NT2/D1 (cell line): ENCODE data around the gene CTNNA3.

Source experiments
- DNase-seq: peaks from one replicate; pipeline ENCODE4 v3.0.0-alpha.2; 2011; ENCODE audit warnings: low read depth, low spot score
- H3K27me3 ChIP-seq: 2 replicates; pipeline ENCODE4 v1.6.0; 2011; ENCODE audit warnings: mild to moderate bottlenecking; ENCODE audit not compliant: insufficient read length, insufficient read depth
- H3K36me3 ChIP-seq: 2 replicates; pipeline ENCODE4 v1.6.1; 2011; ENCODE audit warnings: mild to moderate bottlenecking, low read length, mixed read lengths; ENCODE audit not compliant: insufficient read depth, insufficient read length
- H3K4me1 ChIP-seq: 2 replicates; pipeline ENCODE4 v1.5.1; 2011; ENCODE audit not compliant: insufficient read depth, insufficient read length
- H3K4me3 ChIP-seq: 2 replicates; pipeline ENCODE4 v1.5.1; 2011; ENCODE audit warnings: low read depth; ENCODE audit not compliant: insufficient read length
- H3K9ac ChIP-seq: 2 replicates; pipeline ENCODE4 v1.6.0; 2011; ENCODE audit warnings: low read depth; ENCODE audit not compliant: insufficient read length
- H3K9me3 ChIP-seq: 2 replicates; pipeline ENCODE4 v1.5.1; 2011; ENCODE audit warnings: mild to moderate bottlenecking, low read length; ENCODE audit not compliant: insufficient read depth
- SUZ12 ChIP-seq: IDR thresholded peaks from 2 replicates; pipeline ENCODE4 v1.6.1; 2011; ENCODE audit not compliant: insufficient read length, insufficient read depth; ENCODE audit errors: extremely low read depth
- YY1 ChIP-seq: IDR thresholded peaks from 2 replicates; pipeline ENCODE4 v1.6.1; 2011; ENCODE audit not compliant: insufficient read length, insufficient read depth
- ZNF274 ChIP-seq: IDR thresholded peaks from 2 replicates; pipeline ENCODE4 v1.6.1; 2011; ENCODE audit warnings: mild to moderate bottlenecking, low read depth, low read length

CTNNA3 gene

GRCh38 chr10:67676208-67676825, 19.7 kb downstream of the CTNNA3 start:
- Histone ChIP-seq H3K4me3 (no peak overlapping the region), H3K36me3 (no peaks in the 10 kb centered on the region), H3K27me3 (no peaks in the 10 kb centered on the region), H3K9ac (no peak overlapping the region), H3K4me1 (no peaks in the 10 kb centered on the region), H3K9me3 (no peaks in the 10 kb centered on the region)
- TF ChIP-seq YY1: no peak
- no peak for TF ChIP-seq SUZ12
- no peak for TF ChIP-seq ZNF274
- no peak for DNase-seq

DNA sequence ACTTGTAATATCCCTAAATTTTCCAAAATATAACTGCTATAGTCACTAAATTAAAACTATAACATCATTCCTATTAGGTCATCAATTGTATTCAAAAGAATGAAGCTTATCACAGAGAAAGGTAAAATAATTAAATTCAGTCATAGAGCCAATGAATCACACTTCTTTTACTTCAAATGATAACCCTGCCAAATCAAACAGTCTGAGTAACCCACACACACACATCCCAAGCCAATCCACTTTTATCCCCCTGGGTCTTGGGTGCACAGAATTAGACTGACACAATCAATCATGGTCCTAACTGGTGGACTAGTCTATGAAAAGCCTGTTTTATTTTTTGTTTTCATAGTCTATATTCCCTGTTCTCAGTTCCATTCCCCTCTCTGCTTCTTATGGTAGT, 25.6 kb downstream of the CTNNA3 start:
- Histone ChIP-seq H3K4me1 (no peaks in the 10 kb centered on the region), H3K4me3 (no peak overlapping the region), H3K27me3 (no peaks in the 10 kb centered on the region), H3K9me3 (no peaks in the 10 kb centered on the region), H3K9ac (no peak overlapping the region), H3K36me3 (no peaks in the 10 kb centered on the region)
- no peak for DNase-seq
- TF ChIP-seq YY1 (no peak), SUZ12 (no peak), ZNF274 (no peak)

DNA sequence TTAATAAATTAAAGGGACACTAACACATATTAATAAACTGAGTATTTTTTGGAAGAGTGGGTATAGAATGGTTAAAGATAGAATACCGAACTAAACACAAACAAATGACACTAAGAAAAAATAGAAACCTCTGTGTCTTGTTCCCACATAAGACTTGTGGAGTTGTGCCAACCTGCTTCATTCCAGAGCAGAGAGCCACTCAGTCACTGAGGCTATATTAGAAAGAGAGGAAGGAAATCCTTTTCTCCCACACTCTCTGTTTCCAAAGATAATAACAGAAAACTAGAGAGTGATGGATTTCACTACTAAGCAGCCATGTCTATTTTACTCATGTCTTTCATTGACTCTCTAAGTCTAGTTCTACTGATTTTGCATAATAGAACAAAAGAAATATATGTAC, 26.0 kb downstream of the CTNNA3 start:
- H3K27me3 ChIP-seq: no peaks in the 10 kb centered on the region
- H3K4me3 ChIP-seq: no peak overlapping the region
- TF ChIP-seq ZNF274 (no peak), SUZ12 (no peak), YY1 (no peak)
- H3K4me1 ChIP-seq: no peaks in the 10 kb centered on the region
- no peaks in the 10 kb centered on the region for H3K36me3 ChIP-seq
- H3K9ac ChIP-seq: no peak overlapping the region
- no peaks in the 10 kb centered on the region for H3K9me3 ChIP-seq
- DNase-seq: no peak

DNA sequence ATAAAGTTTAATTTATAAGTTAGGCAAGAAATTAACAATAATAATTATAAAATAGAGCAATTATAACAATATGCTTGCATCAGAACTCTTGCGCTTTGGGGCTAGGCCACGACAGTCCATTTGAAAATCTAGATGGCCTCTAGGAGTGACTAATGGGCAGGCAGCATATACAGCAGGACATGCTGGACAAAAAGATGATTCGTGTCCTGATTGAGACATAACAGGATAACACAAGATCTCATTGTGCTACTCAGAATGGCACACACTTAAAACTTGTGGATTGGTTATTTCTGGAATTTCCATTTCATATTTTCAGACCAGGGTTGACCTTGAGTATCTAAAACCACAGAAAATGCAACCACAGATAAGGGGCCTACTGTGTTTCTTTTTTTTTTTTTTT, 27.5 kb downstream of the CTNNA3 start:
- Histone ChIP-seq H3K4me1 (no peaks in the 10 kb centered on the region), H3K9me3 (no peaks in the 10 kb centered on the region), H3K27me3 (no peaks in the 10 kb centered on the region), H3K9ac (no peak overlapping the region), H3K4me3 (no peak overlapping the region), H3K36me3 (no peaks in the 10 kb centered on the region)
- no peak for DNase-seq
- TF ChIP-seq SUZ12 (no peak), ZNF274 (no peak), YY1 (no peak)

- H3K27me3 ChIP-seq: no peaks in the 10 kb centered on the region
- no peak overlapping the region for H3K4me3 ChIP-seq
- H3K4me1 ChIP-seq: no peaks in the 10 kb centered on the region
- no peaks in the 10 kb centered on the region for H3K9me3 ChIP-seq
- DNase-seq: no peak
- TF ChIP-seq ZNF274: no peak
- H3K9ac ChIP-seq: no peak overlapping the region
- H3K36me3 ChIP-seq: no peaks in the 10 kb centered on the region
Observed at GRCh38 chr10:67667035-67667425, 29.0 kb downstream of the CTNNA3 start.

GRCh38 chr10:67666416-67667034, 29.5 kb downstream of the CTNNA3 start:
- H3K27me3 ChIP-seq: no peaks in the 10 kb centered on the region
- no peaks in the 10 kb centered on the region for H3K36me3 ChIP-seq
- H3K4me3 ChIP-seq: no peak overlapping the region
- no peaks in the 10 kb centered on the region for H3K4me1 ChIP-seq
- H3K9me3 ChIP-seq: no peaks in the 10 kb centered on the region
- H3K9ac ChIP-seq: no peak overlapping the region
- no peak for DNase-seq
- no peak for TF ChIP-seq ZNF274
- no peak for TF ChIP-seq SUZ12
- TF ChIP-seq YY1: no peak

DNA sequence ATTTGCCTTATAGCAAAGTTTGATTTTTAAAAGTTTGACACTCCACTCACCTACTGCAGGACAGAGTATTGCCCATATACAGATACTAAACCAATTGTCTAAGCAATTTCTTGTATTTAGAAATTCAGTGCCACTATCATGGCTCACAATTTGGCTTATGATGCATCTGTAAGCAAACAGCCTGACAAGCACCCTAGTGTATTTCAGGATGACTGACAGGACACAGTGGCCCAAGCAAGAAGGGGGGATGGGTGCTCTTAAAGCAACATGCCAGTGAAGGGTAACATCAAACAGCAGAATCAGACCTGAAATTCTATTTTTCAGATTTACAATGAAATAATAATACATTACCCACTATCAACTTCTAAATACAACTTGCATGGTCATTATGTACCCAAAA, 30.5 kb downstream of the CTNNA3 start:
- H3K9me3 ChIP-seq: no peaks in the 10 kb centered on the region
- no peak overlapping the region for H3K9ac ChIP-seq
- H3K4me1 ChIP-seq: no peaks in the 10 kb centered on the region
- no peaks in the 10 kb centered on the region for H3K27me3 ChIP-seq
- H3K4me3 ChIP-seq: no peak overlapping the region
- TF ChIP-seq ZNF274: no peak
- TF ChIP-seq SUZ12: no peak
- no peak for TF ChIP-seq YY1
- no peaks in the 10 kb centered on the region for H3K36me3 ChIP-seq
- DNase-seq: no peak
